ENCODE measurements around the gene NUPR2. TPM values are rescaled to one million over a fixed set of nuclear protein-coding genes. Genes with fewer than 3 reads are reported as not detected.
"Not testable (repeated sequence)": the region's sequence is repeated elsewhere in the genome, so short reads cannot be mapped to it uniquely, and the experiment has no call there.

NUPR2 gene
- total and polyA plus RNA-seq, 2 of the 8 experiments (the other 6 are each of a cell fraction or from before 2014, with no cell fraction given), result not detected

DNA sequence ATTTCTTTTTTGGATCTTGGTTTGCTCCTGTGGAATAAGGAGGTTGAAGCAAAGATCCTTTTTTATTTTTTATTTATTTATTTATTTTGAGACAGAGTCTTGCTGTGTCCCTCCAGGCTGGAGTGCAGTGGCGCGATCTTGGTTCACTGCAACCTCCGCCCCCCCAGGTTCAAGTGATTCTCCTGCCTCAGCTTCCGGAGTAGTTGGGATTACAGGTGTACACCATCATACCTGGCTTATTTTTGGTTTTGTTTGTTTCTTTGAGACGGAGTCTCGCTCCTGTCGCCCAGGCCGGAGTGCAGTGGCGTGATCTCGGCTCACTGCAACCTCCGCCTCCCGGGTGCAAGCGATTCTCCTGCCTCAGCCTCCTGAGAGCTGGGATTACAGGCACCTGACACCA, 49.8 kb downstream of the NUPR2 start:
- not testable (repeated sequence) for H3K56ac ChIP-seq (replicated peaks; ENCODE audit: insufficient read length, low read depth, low read length)

More for the DNA sequence above, 49.8 kb downstream of the NUPR2 start:
- H2BK12ac ChIP-seq (ENCODE audit: low read depth, low read length); H3K79me2 ChIP-seq (ENCODE audit: control insufficient read depth in 1 of 2, insufficient read depth in 2 of 2, low read length in 2 of 2); H4K91ac ChIP-seq (replicated peaks; ENCODE audit: insufficient read length, low read length); H3K4me1 ChIP-seq (replicated peaks in 1 of 4; ENCODE audit: control insufficient read depth in 3 of 4, insufficient read depth in 4 of 4, low read length in 3 of 4); H4K5ac ChIP-seq (ENCODE audit: insufficient read length, low read depth, low read length); H3K4me3 ChIP-seq (ENCODE audit: extremely low read depth in 1 of 4, insufficient read depth in 2 of 4, low read depth in 3 of 4, low read length in 4 of 4); H4K20me1 ChIP-seq (replicated peaks in 1 of 2; ENCODE audit: control insufficient read depth in 1 of 2, insufficient read depth in 2 of 2, low read length in 2 of 2); DNase-seq (ENCODE audit: low read depth in 1 of 2, low spot score in 2 of 2); H4K8ac ChIP-seq (ENCODE audit: extremely low read depth, insufficient read depth, low read length); H3K4ac ChIP-seq (replicated peaks; ENCODE audit: insufficient read length, low read depth, low read length); H2AK5ac ChIP-seq (ENCODE audit: low read depth, low read length); H3K23ac ChIP-seq (ENCODE audit: insufficient read length); H2BK120ac ChIP-seq (replicated peaks; ENCODE audit: low read depth, low read length); H3K27me3 ChIP-seq (replicated peaks in 1 of 4; ENCODE audit: control insufficient read depth in 3 of 4, extremely low read depth in 1 of 4, insufficient read depth in 3 of 4, low read length in 3 of 4); H3K4me2 ChIP-seq (ENCODE audit: insufficient read depth in 1 of 2, low read depth in 2 of 2, low read length in 2 of 2); H3K14ac ChIP-seq (ENCODE audit: insufficient read length); H2BK20ac ChIP-seq (ENCODE audit: low read length); H3K23me2 ChIP-seq (ENCODE audit: low read depth, low read length); H2BK5ac ChIP-seq (ENCODE audit: low read depth, low read length); H2BK15ac ChIP-seq (ENCODE audit: low read length); H2AFZ ChIP-seq (ENCODE audit: low read length); H3K18ac ChIP-seq (ENCODE audit: extremely low read depth, low read length); H3K9ac ChIP-seq (replicated peaks in 1 of 4; ENCODE audit: extremely low read depth in 1 of 4, low read depth in 3 of 4, low read length in 3 of 4); FAIRE-seq; H3K9me3 ChIP-seq (ENCODE audit: insufficient read depth in 2 of 2, low read depth in 1 of 2, low read length in 1 of 2); H3K79me1 ChIP-seq (ENCODE audit: low read depth, low read length); H3K27ac ChIP-seq (ENCODE audit: low read depth, low read length): not testable (repeated sequence)
- CTCF ChIA-PET (ENCODE audit: partially characterized antibody), result interaction anchor here (3.0 kb wide), 1 partner anchor 8 kb away, joined by 15 read pairs; no protein-coding TSS in a partner anchor
- WGBS, 2 experiments (ENCODE audit: extremely low coverage in 1 of 2, insufficient coverage in 1 of 2, insufficient read length in 1 of 2, insufficient replicate concordance in 2 of 2, low coverage in 1 of 2, low lambda C conversion rate in 2 of 2, missing lambda C conversion rate in 1 of 2), result 98% methylated on average over 13 of the region's 13 CpGs; no CpG with 5 or more reads in 1 of the 2 experiments
- peaks cover 8 to 43% (median 33%) of the 10 kb centered on the region in 4 experiments for H3K36me3 ChIP-seq (ENCODE audit: control insufficient read depth in 2 of 4, insufficient read depth in 4 of 4, low read length in 3 of 4)
- POLR2A ChIA-PET (ENCODE audit: partially characterized antibody), result interaction anchor here (1.1 to 44.4 kb wide), 6 partner anchors 8 to 66 kb away, joined by 3 to 869 read pairs (median 36); partner anchors contain the start of genes CCT6A and PSPH

Other genes with a start within 250 kb of the NUPR2 start
- 2.6 and 3.0 TPM in 2 replicates for gene ZNF713, start 229.0 kb downstream of the NUPR2 start, total RNA-seq (2021; fragmentation: NEBNext Ultra II Directional; extraction: Animal tissue kit (Norgen Biotek cat#: 25700))
- 1.3 TPM in 2 replicates for gene ZNF713, start 229.0 kb downstream of the NUPR2 start, polyA plus RNA-seq (2011; rRNA removed)
- gene MRPS17, start 164.5 kb downstream of the NUPR2 start, total RNA-seq (2021; fragmentation: NEBNext Ultra II Directional; extraction: Animal tissue kit (Norgen Biotek cat#: 25700)), result 27.3 and 30.4 TPM in 2 replicates
- gene MRPS17, start 164.5 kb downstream of the NUPR2 start, polyA plus RNA-seq (2011; rRNA removed), result 11.5 and 15.8 TPM in 2 replicates
- 38.6 and 45.2 TPM in 2 replicates for gene NIPSNAP2, start 151.8 kb downstream of the NUPR2 start, total RNA-seq (2021; fragmentation: NEBNext Ultra II Directional; extraction: Animal tissue kit (Norgen Biotek cat#: 25700))
- gene NIPSNAP2, start 151.8 kb downstream of the NUPR2 start, polyA plus RNA-seq (2011; rRNA removed), result 15.4 and 31.1 TPM in 2 replicates
- gene PSPH, start 65.0 kb downstream of the NUPR2 start, total RNA-seq (2021; fragmentation: NEBNext Ultra II Directional; extraction: Animal tissue kit (Norgen Biotek cat#: 25700)), result 56.3 and 64.8 TPM in 2 replicates
- 31.0 and 39.7 TPM in 2 replicates for gene PSPH, start 65.0 kb downstream of the NUPR2 start, polyA plus RNA-seq (2011; rRNA removed)
- gene CCT6A, start 64.7 kb downstream of the NUPR2 start, total RNA-seq (2021; fragmentation: NEBNext Ultra II Directional; extraction: Animal tissue kit (Norgen Biotek cat#: 25700)), result 260 and 272 TPM in 2 replicates
- gene CCT6A, start 64.7 kb downstream of the NUPR2 start, polyA plus RNA-seq (2011; rRNA removed), result 124 and 201 TPM in 2 replicates
- 59.2 and 61.9 TPM in 2 replicates for gene SUMF2, start 52.1 kb downstream of the NUPR2 start, total RNA-seq (2021; fragmentation: NEBNext Ultra II Directional; extraction: Animal tissue kit (Norgen Biotek cat#: 25700))
- 39.8 and 55.9 TPM in 2 replicates for gene SUMF2, start 52.1 kb downstream of the NUPR2 start, polyA plus RNA-seq (2011; rRNA removed)
- 0.61 TPM in 1 of 2 replicates, not detected in the other for gene PHKG1, start 23.5 kb downstream of the NUPR2 start, total RNA-seq (2021; fragmentation: NEBNext Ultra II Directional; extraction: Animal tissue kit (Norgen Biotek cat#: 25700))
- gene PHKG1, start 23.5 kb downstream of the NUPR2 start, polyA plus RNA-seq (2011; rRNA removed), result 0.03 and 0.14 TPM in 2 replicates
- 112 and 120 TPM in 2 replicates for gene CHCHD2, start 9.9 kb downstream of the NUPR2 start, total RNA-seq (2021; fragmentation: NEBNext Ultra II Directional; extraction: Animal tissue kit (Norgen Biotek cat#: 25700))
- 238 and 300 TPM in 2 replicates for gene CHCHD2, start 9.9 kb downstream of the NUPR2 start, polyA plus RNA-seq (2011; rRNA removed)

All from H1 (cell line).